Caco-2 (cell line): Measurements from ENCODE around the gene CPN2. TPM values are rescaled to one million over a fixed set of nuclear protein-coding genes. Genes with fewer than 3 reads are reported as not detected.

Experiments used
- BruUV-seq: library from RNA; stranded (reverse); fragments of 400-500 nt; replicated peaks from 2 replicates; lab custom pipeline; 2021; lab: Mats Ljungman, UMichigan
- CTCF ChIA-PET: fragments of 300-600 bp; sonication (Branson Sonifier 250); formaldehyde crosslinking; loops from one replicate; lab custom pipeline; 2022; ENCODE audit warnings: antibody characterized with exemption; lab: Charles Lee
- POLR2A ChIA-PET: fragments of 300-600 bp; sonication (Branson Sonifier 250); formaldehyde crosslinking; loops from one replicate; lab custom pipeline; 2022; ENCODE audit warnings: antibody characterized with exemption; lab: Charles Lee
- DNase-seq, 2 experiments: peaks; one replicate each; pipeline versions ENCODE4 v3.0.0 to v3.0.0-alpha.2; 2020 to 2022
- H3K27me3 ChIP-seq: replicated peaks from 2 replicates; pipeline ENCODE4 v1.6.0; 2011; ENCODE audit warnings: low read length; ENCODE audit not compliant: control insufficient read depth, insufficient read depth
- H3K36me3 ChIP-seq: 2 replicates; pipeline ENCODE4 v1.5.1; 2011; ENCODE audit warnings: low read length; ENCODE audit not compliant: control insufficient read depth, insufficient read depth
- H3K4me1 ChIP-seq: fragments of 250-450 bp; sonication (Bioruptor Pico); 2 replicates; pipeline ENCODE4 v1.5.1; 2020; ENCODE audit warnings: mild to moderate bottlenecking
- H3K4me3 ChIP-seq: 2 replicates; pipeline ENCODE4 v1.5.1; 2011; ENCODE audit warnings: low read depth, mild to moderate bottlenecking, control low read depth, low read length
- H3K9me3 ChIP-seq: fragments of 250-450 bp; sonication (Bioruptor Pico); 2 replicates; pipeline ENCODE4 v1.5.1; 2020; ENCODE audit warnings: mild to moderate bottlenecking, moderate library complexity
- H3K27ac Mint-ChIP-seq: one replicate; pipeline ENCODE4 v1.8.0; 2022; ENCODE audit warnings: mixed read lengths; ENCODE audit not compliant: unreplicated experiment
- H3K27me3 Mint-ChIP-seq: one replicate; pipeline ENCODE4 v1.8.0; 2022; ENCODE audit warnings: mixed read lengths; ENCODE audit not compliant: insufficient read depth, unreplicated experiment
- H3K36me3 Mint-ChIP-seq: one replicate; pipeline ENCODE4 v1.8.0; 2022; ENCODE audit warnings: mild to moderate bottlenecking, mixed read lengths; ENCODE audit not compliant: insufficient read depth, unreplicated experiment
- H3K4me1 Mint-ChIP-seq: one replicate; pipeline ENCODE4 v1.8.0; 2022; ENCODE audit warnings: low read depth, mixed read lengths; ENCODE audit not compliant: unreplicated experiment
- H3K4me3 Mint-ChIP-seq: one replicate; pipeline ENCODE4 v1.8.0; 2022; ENCODE audit warnings: mild to moderate bottlenecking, moderate library complexity, mixed read lengths; ENCODE audit not compliant: unreplicated experiment
- H3K9me3 Mint-ChIP-seq: one replicate; pipeline ENCODE4 v1.8.0; 2022; ENCODE audit warnings: mixed read lengths; ENCODE audit not compliant: unreplicated experiment
- intact Hi-C: fragments of 100-400 bp; cut with micrococcal nuclease; formaldehyde crosslinking; loops from one replicate; pipeline ENCODE4 v1.10.0; 2022; ENCODE audit not compliant: unreplicated experiment
- total RNA-seq: library from RNA; stranded (reverse); gene quantifications from 2 replicates; pipeline ENCODE4 v1.2.3, GENCODE V29; 2022
- TF ChIP-seq, protein P1 (sequence below), 2 experiments: fragments of 200-600 bp in 1 of 2; IDR thresholded peaks; 1 replicate in 1 of 2; 2 replicates in 1 of 2; pipeline versions ENCODE4 v1.5.1 to v1.8.0; 2011 to 2022; ENCODE audit warnings: antibody characterized with exemption in 1 of 2, control low read depth in 1 of 2, inconsistent platforms in 1 of 2, low read depth in 1 of 2, low read length in 1 of 2, mild to moderate bottlenecking in 1 of 2, moderate library complexity in 1 of 2; ENCODE audit not compliant: insufficient read depth in 1 of 2, severe bottlenecking in 1 of 2, unreplicated experiment in 1 of 2

CPN2 gene
- total RNA-seq, 1 experiment from 2014 or later = not detected

DNA sequence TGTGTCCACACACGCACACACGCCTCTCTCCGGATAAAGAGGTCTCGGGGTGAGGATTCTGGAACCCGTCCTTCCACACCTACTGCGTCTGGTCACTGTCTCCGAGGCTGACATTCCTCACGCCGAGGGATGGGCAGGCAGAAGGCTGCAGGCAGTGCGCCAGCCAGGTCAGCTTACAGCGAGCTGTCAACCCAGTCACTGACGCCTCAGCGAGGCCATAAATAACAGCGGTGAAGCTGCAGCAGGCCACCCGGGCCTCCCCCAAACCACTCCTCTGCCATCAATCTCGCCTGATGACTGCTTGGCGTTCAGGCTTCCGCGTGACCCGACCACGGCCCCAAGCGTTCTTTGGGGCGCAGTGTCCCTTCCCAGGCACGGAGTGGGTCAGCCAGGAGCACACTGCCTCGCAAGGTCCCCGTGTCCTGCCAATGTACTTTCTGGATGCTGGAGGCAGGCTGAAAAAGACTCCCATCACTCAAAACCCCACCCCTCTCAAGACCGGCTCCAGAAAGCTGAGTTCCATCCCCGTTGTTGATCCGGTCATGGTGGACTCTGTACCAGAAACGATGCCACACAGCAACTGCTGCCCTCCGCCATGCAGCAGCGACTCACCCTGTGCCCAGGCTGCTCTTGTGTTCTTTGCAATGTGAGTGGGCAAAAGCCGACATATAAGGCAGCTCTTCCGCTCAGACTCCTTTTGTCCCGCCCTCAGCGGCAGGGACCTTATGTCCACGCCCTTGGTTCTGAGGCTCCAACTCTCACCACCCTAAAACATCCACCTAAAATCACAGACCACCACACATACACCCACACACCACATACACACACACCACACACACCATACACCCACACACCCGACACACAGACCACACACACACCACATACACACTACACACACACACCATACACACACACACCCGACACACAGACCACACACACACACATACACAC lies 27.1 kb downstream of the CPN2 start:
- H3K9me3 ChIP-seq = peaks cover 15% of the 10 kb centered on the region
- TF ChIP-seq, protein P1, sequence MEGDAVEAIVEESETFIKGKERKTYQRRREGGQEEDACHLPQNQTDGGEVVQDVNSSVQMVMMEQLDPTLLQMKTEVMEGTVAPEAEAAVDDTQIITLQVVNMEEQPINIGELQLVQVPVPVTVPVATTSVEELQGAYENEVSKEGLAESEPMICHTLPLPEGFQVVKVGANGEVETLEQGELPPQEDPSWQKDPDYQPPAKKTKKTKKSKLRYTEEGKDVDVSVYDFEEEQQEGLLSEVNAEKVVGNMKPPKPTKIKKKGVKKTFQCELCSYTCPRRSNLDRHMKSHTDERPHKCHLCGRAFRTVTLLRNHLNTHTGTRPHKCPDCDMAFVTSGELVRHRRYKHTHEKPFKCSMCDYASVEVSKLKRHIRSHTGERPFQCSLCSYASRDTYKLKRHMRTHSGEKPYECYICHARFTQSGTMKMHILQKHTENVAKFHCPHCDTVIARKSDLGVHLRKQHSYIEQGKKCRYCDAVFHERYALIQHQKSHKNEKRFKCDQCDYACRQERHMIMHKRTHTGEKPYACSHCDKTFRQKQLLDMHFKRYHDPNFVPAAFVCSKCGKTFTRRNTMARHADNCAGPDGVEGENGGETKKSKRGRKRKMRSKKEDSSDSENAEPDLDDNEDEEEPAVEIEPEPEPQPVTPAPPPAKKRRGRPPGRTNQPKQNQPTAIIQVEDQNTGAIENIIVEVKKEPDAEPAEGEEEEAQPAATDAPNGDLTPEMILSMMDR (IDR thresholded peaks at IDR 0.05; ENCODE audit: insufficient read depth in 1 of 2, low read depth in 1 of 2, low read length in 1 of 2, severe bottlenecking in 1 of 2, unreplicated experiment in 1 of 2) = no peak
- BruUV-seq = no TSS peak
- intact Hi-C loops = loop anchor here (5.0 kb wide), 1 partner anchor 482 kb away; no protein-coding TSS in a partner anchor
- POLR2A ChIA-PET = no interaction called here
- peaks cover 49% of the 10 kb centered on the region for H3K4me1 ChIP-seq
- peak; percentile 36 to 81 for DNase-seq
- H3K4me3 ChIP-seq = no peak overlapping the region
- Mint-ChIP-seq H3K4me3 (peak overlapping the region; percentile 75), H3K36me3 (peaks cover 18% of the 10 kb centered on the region), H3K27ac (no peak overlapping the region), H3K9me3 (peaks cover 9% of the 10 kb centered on the region), H3K27me3 (no peaks in the 10 kb centered on the region), H3K4me1 (peaks cover 37% of the 10 kb centered on the region)
- no peaks in the 10 kb centered on the region for H3K27me3 ChIP-seq
- no peaks in the 10 kb centered on the region for H3K36me3 ChIP-seq
- CTCF ChIA-PET = interaction anchor here (0.6 to 0.9 kb wide), 2 partner anchors 189 to 544 kb away, joined by 3 read pairs; no protein-coding TSS in a partner anchor

DNA sequence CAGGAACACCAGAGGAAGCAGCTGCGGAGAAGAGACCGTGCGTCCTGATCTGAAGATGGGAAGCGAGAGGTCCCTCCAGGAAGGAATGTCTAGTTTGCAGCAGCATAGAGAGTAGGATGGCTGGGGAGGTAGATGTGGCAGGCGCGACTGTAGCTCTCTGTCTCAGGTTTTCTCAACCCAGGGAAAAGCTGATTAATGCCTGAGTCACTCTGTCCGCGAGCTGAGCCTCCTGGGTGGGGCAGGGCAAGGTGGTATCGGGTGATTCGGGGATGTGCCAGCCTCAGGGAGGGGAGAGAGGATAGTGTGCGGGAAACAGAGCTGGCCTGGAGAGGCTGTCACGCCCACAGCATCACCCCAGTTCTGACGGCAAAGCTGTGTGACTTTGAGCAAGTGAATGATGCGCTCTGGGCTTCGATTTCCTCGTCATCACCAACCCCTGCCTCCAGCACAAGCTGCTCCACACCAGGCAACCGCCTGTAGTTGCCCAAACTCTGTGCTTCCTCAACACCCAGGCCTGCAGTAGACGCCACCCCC lies 28.4 kb downstream of the CPN2 start:
- intact Hi-C loops = loop anchor here (5.0 kb wide), 1 partner anchor 480 kb away; no protein-coding TSS in a partner anchor
- no TSS peak for BruUV-seq
- Mint-ChIP-seq H3K27me3 (no peaks in the 10 kb centered on the region), H3K9me3 (peaks cover 14% of the 10 kb centered on the region), H3K27ac (no peak overlapping the region), H3K4me1 (peaks cover 38% of the 10 kb centered on the region), H3K36me3 (peaks cover 23% of the 10 kb centered on the region), H3K4me3 (peak overlapping the region; percentile 75)
- Histone ChIP-seq H3K27me3 (no peaks in the 10 kb centered on the region), H3K9me3 (peaks cover 25% of the 10 kb centered on the region), H3K4me3 (peak overlapping the region; percentile 4; the same call in 1 of the 2 replicates), H3K36me3 (no peaks in the 10 kb centered on the region), H3K4me1 (peaks cover 49% of the 10 kb centered on the region)
- TF ChIP-seq, protein P1 (IDR thresholded peaks at IDR 0.05; ENCODE audit: insufficient read depth in 1 of 2, low read depth in 1 of 2, low read length in 1 of 2, severe bottlenecking in 1 of 2, unreplicated experiment in 1 of 2) = no peak
- peak; percentile 25 to 57 for DNase-seq
- CTCF ChIA-PET = no interaction called here
- POLR2A ChIA-PET = interaction anchor here (0.6 kb wide), 2 partner anchors 154 to 319 kb away, joined by 3 to 4 read pairs; no protein-coding TSS in a partner anchor
